ENCODE results near the gene MRPL18. TPM values are rescaled to one million over a fixed set of nuclear protein-coding genes. Genes with fewer than 3 reads are reported as not detected.
"Not testable (repeated sequence)": the region's sequence is repeated elsewhere in the genome, so short reads cannot be mapped to it uniquely, and the experiment has no call there.

The MRPL18 gene
- total RNA-seq, 3 donors from 2014 or later: 51.1 to 65.5 (median 62.0) TPM

- DNase-seq: no peak
- no peak for TF ChIP-seq CTCF (IDR thresholded peaks at IDR 0.05)
- no peaks in the 10 kb centered on the region for H3K9me3 ChIP-seq
- intact Hi-C loops (cut with DNase I, micrococcal nuclease): no loop called here
- peaks cover 5% of the 10 kb centered on the region for H3K4me1 ChIP-seq (ENCODE audit: low read depth)
- peak; percentile 8 for ATAC-seq
- peaks cover 15% of the 10 kb centered on the region for H3K36me3 ChIP-seq (ENCODE audit: low read depth)
- H3K4me3 ChIP-seq: no peak overlapping the region
Measured at GRCh38 chr6:159778542-159779103, 11.6 kb upstream of the MRPL18 start.

DNA sequence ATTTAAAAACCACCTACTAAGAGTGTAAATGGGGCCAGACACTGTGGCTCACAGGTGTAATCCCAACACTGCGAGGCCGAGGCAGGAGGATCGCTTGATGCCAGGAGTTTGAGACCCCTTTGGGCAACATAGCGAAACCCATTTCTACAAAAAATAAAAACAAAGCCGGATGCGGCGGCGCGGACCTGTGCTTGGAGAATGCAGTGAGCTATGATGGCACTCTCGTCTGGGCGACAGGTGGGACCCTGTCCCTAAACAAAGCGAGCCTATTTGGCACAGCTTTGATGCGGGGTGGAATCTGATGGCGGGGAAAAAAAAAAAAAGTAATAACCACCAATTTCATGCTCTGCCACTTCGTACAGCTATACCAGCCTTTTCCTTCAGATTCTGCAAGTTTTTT is 2.0 kb upstream of the MRPL18 start:
- peaks cover 30% of the 10 kb centered on the region for H3K4me1 ChIP-seq (ENCODE audit: low read depth)
- H3K36me3 ChIP-seq (ENCODE audit: low read depth): peaks cover 4% of the 10 kb centered on the region
- intact Hi-C loops (cut with DNase I, micrococcal nuclease): loop anchor here in 1 of 2 donors (5.0 to 10.0 kb wide), 2 partner anchors 53 to 96 kb away; partner anchors contain the start of gene SOD2
- no peaks in the 10 kb centered on the region for H3K9me3 ChIP-seq
- TF ChIP-seq CTCF (IDR thresholded peaks at IDR 0.05): no peak
- peak overlapping the region; percentile 99 for H3K4me3 ChIP-seq
- no peak for ATAC-seq
- peak in 2 of 3 donors; percentile 35 to 53 for DNase-seq

- ATAC-seq (peak; percentile 32), DNase-seq (peak; percentile 72 to 78 (median 75))
- H3K4me3 ChIP-seq: peak overlapping the region; percentile 99
- H3K36me3 ChIP-seq (ENCODE audit: low read depth): peaks cover 4% of the 10 kb centered on the region
- peaks cover 30% of the 10 kb centered on the region for H3K4me1 ChIP-seq (ENCODE audit: low read depth)
- intact Hi-C loops (cut with DNase I, micrococcal nuclease): loop anchor here in 1 of 2 donors (5.0 to 10.0 kb wide), 2 partner anchors 54 to 97 kb away; partner anchors contain the start of gene SOD2
- no peak for TF ChIP-seq CTCF (IDR thresholded peaks at IDR 0.05)
- no peaks in the 10 kb centered on the region for H3K9me3 ChIP-seq
Measured at GRCh38 chr6:159788753-159789376, 1.4 kb upstream of the MRPL18 start.

DNA sequence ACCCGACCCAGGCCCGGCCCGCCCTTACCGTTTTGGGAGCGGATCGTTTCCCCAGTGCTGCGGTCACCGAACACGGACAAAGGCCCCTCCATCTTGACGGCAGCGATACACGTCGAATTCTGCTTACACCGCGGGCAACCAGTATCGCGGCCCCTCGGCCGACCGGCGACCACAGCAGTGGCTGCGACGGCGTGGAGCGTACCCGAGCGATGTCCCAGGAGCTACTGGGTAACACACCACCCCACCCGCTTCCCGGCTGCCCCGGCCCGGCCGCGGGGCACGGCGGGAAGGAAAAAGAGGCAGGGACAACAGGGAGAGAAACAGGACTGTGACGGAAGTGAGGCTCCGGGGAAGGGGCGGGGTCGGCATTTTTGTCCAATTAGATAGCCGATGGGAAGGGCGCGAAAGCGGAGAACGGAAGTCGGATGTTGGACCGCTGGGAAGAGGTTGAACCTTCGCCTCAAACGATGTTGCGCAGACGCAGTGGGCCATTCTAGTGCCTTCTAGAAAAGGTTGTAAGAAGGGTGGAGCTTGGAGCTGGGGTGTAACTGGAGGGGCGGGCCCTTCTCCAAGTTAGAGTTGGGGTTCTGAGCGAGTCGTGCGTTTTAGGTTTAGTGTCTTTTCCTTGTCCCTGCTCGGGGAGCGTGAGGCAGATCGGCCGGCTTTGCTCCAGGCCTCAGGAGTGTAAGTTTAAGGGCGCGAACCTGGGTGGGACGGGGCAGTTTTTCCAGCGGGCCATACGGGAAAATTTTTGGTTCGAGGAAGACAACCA is 704 bp upstream of the MRPL18 start, which contains the start of gene TCP1:
TSS of gene TCP1 (minus strand) at position 226 of the 772 bp plus-strand sequence. CDS start at position 92, 134 bp downstream.
- no peak for TF ChIP-seq CTCF (IDR thresholded peaks at IDR 0.05)
- Histone ChIP-seq H3K9me3 (no peaks in the 10 kb centered on the region), H3K4me3 (peak within 1 kb of the TSS; percentile 99), H3K36me3 (ENCODE audit: low read depth) (peaks cover 4% of the 10 kb centered on the region), H3K4me1 (ENCODE audit: low read depth) (peaks cover 33% of the 10 kb centered on the region)
- intact Hi-C loops (cut with DNase I, micrococcal nuclease): loop anchor here in 1 of 2 donors (5.0 to 10.0 kb wide), 2 partner anchors 55 to 97 kb away; partner anchors contain the start of gene SOD2
- DNase-seq (peak; percentile 99 to 100 (median 99)), ATAC-seq (peak; percentile 88)

DNA sequence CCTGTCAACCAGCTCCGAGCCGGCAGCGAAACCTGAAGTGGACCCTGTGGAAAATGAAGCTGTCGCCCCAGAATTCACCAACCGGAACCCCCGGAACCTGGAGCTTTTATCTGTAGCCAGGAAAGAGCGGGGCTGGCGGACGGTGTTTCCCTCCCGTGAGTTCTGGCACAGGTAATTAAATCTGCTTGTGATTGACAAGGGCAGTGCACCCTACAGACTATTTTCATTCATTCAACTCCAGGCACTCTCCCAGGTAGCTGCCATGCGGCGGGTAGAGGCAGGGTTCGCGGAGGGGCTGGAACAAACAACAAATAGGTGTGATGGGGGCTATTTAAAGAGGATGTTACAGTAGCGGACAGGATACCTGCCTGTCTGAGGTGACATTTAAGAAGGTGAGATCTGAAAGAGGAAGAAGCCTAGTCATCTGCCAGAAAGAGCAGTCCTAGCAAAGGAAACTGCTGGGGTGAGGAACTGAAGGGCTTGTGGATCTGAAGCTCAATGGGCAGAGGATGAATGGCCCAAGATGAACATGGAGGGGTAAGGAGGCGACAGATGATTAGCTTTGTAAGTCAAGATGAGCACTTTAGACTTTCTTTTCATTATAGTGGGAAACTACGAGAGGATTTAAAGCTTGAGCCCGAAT is 810 bp downstream of the MRPL18 start:
- intact Hi-C loops (cut with DNase I, micrococcal nuclease): no loop called here
- no peak for ATAC-seq
- Histone ChIP-seq H3K36me3 (ENCODE audit: low read depth) (peaks cover 4% of the 10 kb centered on the region), H3K4me1 (ENCODE audit: low read depth) (peaks cover 33% of the 10 kb centered on the region), H3K4me3 (peak overlapping the region; percentile 99), H3K9me3 (no peaks in the 10 kb centered on the region)
- peak in 2 of 3 donors; percentile 42 to 58 for DNase-seq
- TF ChIP-seq CTCF (IDR thresholded peaks at IDR 0.05): no peak

- Histone ChIP-seq H3K36me3 (ENCODE audit: low read depth) (peaks cover 15% of the 10 kb centered on the region), H3K4me1 (ENCODE audit: low read depth) (peaks cover 21% of the 10 kb centered on the region)
- H3K4me3 ChIP-seq; DNase-seq; ATAC-seq; H3K9me3 ChIP-seq; intact Hi-C loops (cut with DNase I, micrococcal nuclease): not testable (repeated sequence)
Measured at GRCh38 chr6:159794976-159795375, 4.7 kb downstream of the MRPL18 start.
